HepG2 (cell line): ENCODE data around the gene C16orf89. TPM values are rescaled to one million over a fixed set of nuclear protein-coding genes. Genes with fewer than 3 reads are reported as not detected.

Experiments
- MIER3 ChIP-seq: IDR thresholded peaks from 2 replicates; pipeline ENCODE4 v1.6.1; 2016; ENCODE audit warnings: missing compliant biosample characterization, borderline replicate concordance
- PHF8 ChIP-seq: sonication (generic); formaldehyde crosslinking; IDR thresholded peaks from 2 replicates; pipeline ENCODE4 v1.5.0; 2020; ENCODE audit warnings: missing genetic modification reagents
- SYNCRIP ChIP-seq: fragments of 200-400 bp; formaldehyde crosslinking; IDR thresholded peaks from 2 replicates; pipeline ENCODE4 v1.6.1; 2018; ENCODE audit warnings: mild to moderate bottlenecking, low read depth, low read length; ENCODE audit not compliant: insufficient read depth
- TCF7L2 ChIP-seq: IDR thresholded peaks from 2 replicates; pipeline ENCODE4 v1.6.1; 2011; ENCODE audit warnings: mild to moderate bottlenecking, low read depth, low read length, moderate library complexity
- THAP11 ChIP-seq: IDR thresholded peaks from 2 replicates; pipeline ENCODE4 v1.6.1; 2016; ENCODE audit warnings: missing biosample characterization, missing genetic modification reagents
- ZNF567 ChIP-seq: sonication (generic); formaldehyde crosslinking; IDR thresholded peaks from 2 replicates; pipeline ENCODE4 v1.8.1; 2023; ENCODE audit warnings: mild to moderate bottlenecking, missing genetic modification reagents, borderline replicate concordance
- ZNF720 ChIP-seq: sonication (generic); formaldehyde crosslinking; IDR thresholded peaks from 2 replicates; pipeline ENCODE4 v1.4.0; 2020; ENCODE audit warnings: missing genetic modification reagents
- ZNF746 ChIP-seq: sonication (generic); formaldehyde crosslinking; IDR thresholded peaks from 2 replicates; pipeline ENCODE4 v1.8.0; 2022; ENCODE audit warnings: mild to moderate bottlenecking, missing genetic modification reagents
- ZNF788 ChIP-seq: sonication (generic); formaldehyde crosslinking; IDR thresholded peaks from 2 replicates; pipeline ENCODE4 v1.5.0; 2020; ENCODE audit warnings: mild to moderate bottlenecking, missing genetic modification reagents, borderline replicate concordance
- polyA plus RNA-seq, 8 experiments: library from polyadenylated mRNA; depleted of rRNA in 3 of 8; stranded (reverse) in 7 of 8; unstranded in 1 of 8; fragments of >200 nt; fragmentation: Illumina TruSeq in 4 of 8; extraction: Trizol in 4 of 8; gene quantifications; 2 replicates each; pipeline versions ENCODE4 v1.2.1 to v1.2.3, GENCODE V29; 2011 to 2016; ENCODE audit warnings: low read depth in 4 of 8, missing spikeins in 1 of 8, mixed read lengths in 1 of 8; ENCODE audit not compliant: insufficient read depth in 1 of 8
- total RNA-seq, 5 experiments: library from RNA; depleted of rRNA; stranded (reverse); fragments of >200 nt; fragmentation: Illumina TruSeq; extraction: Trizol; gene quantifications; 2 replicates each; pipeline ENCODE4 v1.2.3, GENCODE V29; 2016; ENCODE audit warnings: low read depth in 1 of 5
- TF ChIP-seq, protein P1 (sequence below): sonication (generic); formaldehyde crosslinking; IDR thresholded peaks from 2 replicates; pipeline ENCODE4 v1.4.0; 2020; ENCODE audit warnings: mild to moderate bottlenecking, missing genetic modification reagents
- TF ChIP-seq, protein P2 (sequence below): sonication (generic); formaldehyde crosslinking; conservative IDR thresholded peaks from 2 replicates; pipeline ENCODE4 v1.8.0; 2022; ENCODE audit warnings: mild to moderate bottlenecking, moderate library complexity, missing genetic modification reagents
- TF ChIP-seq, protein P3 (sequence below): sonication (generic); formaldehyde crosslinking; IDR thresholded peaks from 2 replicates; pipeline ENCODE4 v1.5.0; 2020; ENCODE audit warnings: mild to moderate bottlenecking, missing genetic modification reagents
- TF ChIP-seq, protein P4 (sequence below): sonication (generic); formaldehyde crosslinking; IDR thresholded peaks from 2 replicates; pipeline ENCODE4 v1.4.0; 2020; ENCODE audit warnings: missing genetic modification reagents, low read depth, mild to moderate bottlenecking, borderline replicate concordance

C16orf89 gene
- total and polyA plus RNA-seq, 2 of the 13 experiments (the other 11 are each of a cell fraction or from before 2014, with no cell fraction given) = 1.9 to 3.4 TPM

DNA sequence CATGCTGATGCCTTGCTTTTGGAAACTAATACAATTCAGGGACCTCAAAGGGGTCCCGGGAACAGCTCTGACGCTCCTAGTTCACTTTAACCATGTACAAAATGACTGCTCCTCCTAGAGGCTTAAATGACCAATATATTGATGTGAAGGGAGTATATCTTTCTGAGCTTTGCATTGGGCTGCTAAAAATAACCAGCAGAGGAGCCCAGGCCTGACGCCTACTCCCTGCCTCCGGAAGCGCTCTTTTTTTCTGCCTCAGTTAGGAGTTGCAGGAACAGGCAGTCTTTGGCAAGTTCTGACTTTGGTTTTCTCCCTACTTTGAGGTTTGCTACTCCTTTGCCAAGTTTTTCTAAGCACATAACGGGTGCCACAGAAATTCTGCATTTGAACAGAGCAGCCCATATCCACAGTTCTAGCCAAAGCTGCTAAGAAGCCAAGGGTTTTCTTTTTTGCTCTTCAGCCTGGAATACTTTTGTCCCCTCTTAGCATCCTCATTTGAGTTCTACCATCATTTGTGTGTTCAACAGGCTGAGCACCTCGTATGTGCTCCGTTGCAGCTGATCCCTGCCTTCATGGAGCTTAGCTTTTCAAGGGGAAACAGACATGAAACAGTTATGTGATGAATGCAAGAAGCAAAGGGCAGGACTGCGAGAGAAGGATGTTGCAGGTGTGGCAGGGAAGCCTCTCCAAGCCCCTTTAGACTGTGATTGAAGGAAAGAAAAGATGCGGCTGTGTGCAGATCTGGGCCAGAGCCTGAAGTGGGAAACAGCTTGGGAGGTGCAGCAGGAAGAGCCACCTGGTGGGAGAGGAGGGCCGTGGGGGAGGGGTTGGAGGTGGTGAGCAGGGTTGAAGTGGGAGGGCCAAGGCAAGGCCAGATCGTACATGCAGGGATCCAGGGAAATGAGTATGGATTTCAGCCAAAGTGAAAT is 29.3 kb downstream of the C16orf89 start (continued):
- TF ChIP-seq ZNF746 (CRISPR knock-in tag) (no peak; the same call in 1 of the 2 replicates), ZNF567 (0 out of 2 replicates have a peak, but pooled peaks have one; percentile 31), ZNF788 (CRISPR knock-in tag) (peak; percentile 33; the same call in 1 of the 2 replicates), THAP11 (CRISPR knock-in tag) (0 out of 2 replicates have a peak, but pooled peaks have one; percentile 6), PHF8 (CRISPR knock-in tag) (peak; percentile 32; the same call in 1 of the 2 replicates), MIER3 (CRISPR knock-in tag) (peak; percentile 3; the same call in 1 of the 2 replicates), TCF7L2 (no peak), SYNCRIP (no peak), ZNF720 (no peak)
- TF ChIP-seq, protein P1, sequence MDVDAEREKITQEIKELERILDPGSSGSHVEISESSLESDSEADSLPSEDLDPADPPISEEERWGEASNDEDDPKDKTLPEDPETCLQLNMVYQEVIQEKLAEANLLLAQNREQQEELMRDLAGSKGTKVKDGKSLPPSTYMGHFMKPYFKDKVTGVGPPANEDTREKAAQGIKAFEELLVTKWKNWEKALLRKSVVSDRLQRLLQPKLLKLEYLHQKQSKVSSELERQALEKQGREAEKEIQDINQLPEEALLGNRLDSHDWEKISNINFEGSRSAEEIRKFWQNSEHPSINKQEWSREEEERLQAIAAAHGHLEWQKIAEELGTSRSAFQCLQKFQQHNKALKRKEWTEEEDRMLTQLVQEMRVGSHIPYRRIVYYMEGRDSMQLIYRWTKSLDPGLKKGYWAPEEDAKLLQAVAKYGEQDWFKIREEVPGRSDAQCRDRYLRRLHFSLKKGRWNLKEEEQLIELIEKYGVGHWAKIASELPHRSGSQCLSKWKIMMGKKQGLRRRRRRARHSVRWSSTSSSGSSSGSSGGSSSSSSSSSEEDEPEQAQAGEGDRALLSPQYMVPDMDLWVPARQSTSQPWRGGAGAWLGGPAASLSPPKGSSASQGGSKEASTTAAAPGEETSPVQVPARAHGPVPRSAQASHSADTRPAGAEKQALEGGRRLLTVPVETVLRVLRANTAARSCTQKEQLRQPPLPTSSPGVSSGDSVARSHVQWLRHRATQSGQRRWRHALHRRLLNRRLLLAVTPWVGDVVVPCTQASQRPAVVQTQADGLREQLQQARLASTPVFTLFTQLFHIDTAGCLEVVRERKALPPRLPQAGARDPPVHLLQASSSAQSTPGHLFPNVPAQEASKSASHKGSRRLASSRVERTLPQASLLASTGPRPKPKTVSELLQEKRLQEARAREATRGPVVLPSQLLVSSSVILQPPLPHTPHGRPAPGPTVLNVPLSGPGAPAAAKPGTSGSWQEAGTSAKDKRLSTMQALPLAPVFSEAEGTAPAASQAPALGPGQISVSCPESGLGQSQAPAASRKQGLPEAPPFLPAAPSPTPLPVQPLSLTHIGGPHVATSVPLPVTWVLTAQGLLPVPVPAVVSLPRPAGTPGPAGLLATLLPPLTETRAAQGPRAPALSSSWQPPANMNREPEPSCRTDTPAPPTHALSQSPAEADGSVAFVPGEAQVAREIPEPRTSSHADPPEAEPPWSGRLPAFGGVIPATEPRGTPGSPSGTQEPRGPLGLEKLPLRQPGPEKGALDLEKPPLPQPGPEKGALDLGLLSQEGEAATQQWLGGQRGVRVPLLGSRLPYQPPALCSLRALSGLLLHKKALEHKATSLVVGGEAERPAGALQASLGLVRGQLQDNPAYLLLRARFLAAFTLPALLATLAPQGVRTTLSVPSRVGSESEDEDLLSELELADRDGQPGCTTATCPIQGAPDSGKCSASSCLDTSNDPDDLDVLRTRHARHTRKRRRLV (CRISPR knock-in tag) = no peak
- TF ChIP-seq, protein P2, sequence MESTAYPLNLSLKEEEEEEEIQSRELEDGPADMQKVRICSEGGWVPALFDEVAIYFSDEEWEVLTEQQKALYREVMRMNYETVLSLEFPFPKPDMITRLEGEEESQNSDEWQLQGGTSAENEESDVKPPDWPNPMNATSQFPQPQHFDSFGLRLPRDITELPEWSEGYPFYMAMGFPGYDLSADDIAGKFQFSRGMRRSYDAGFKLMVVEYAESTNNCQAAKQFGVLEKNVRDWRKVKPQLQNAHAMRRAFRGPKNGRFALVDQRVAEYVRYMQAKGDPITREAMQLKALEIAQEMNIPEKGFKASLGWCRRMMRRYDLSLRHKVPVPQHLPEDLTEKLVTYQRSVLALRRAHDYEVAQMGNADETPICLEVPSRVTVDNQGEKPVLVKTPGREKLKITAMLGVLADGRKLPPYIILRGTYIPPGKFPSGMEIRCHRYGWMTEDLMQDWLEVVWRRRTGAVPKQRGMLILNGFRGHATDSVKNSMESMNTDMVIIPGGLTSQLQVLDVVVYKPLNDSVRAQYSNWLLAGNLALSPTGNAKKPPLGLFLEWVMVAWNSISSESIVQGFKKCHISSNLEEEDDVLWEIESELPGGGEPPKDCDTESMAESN (CRISPR knock-in tag) = 0 out of 2 replicates have a peak, but pooled peaks have one; percentile 20
- TF ChIP-seq, protein P3, sequence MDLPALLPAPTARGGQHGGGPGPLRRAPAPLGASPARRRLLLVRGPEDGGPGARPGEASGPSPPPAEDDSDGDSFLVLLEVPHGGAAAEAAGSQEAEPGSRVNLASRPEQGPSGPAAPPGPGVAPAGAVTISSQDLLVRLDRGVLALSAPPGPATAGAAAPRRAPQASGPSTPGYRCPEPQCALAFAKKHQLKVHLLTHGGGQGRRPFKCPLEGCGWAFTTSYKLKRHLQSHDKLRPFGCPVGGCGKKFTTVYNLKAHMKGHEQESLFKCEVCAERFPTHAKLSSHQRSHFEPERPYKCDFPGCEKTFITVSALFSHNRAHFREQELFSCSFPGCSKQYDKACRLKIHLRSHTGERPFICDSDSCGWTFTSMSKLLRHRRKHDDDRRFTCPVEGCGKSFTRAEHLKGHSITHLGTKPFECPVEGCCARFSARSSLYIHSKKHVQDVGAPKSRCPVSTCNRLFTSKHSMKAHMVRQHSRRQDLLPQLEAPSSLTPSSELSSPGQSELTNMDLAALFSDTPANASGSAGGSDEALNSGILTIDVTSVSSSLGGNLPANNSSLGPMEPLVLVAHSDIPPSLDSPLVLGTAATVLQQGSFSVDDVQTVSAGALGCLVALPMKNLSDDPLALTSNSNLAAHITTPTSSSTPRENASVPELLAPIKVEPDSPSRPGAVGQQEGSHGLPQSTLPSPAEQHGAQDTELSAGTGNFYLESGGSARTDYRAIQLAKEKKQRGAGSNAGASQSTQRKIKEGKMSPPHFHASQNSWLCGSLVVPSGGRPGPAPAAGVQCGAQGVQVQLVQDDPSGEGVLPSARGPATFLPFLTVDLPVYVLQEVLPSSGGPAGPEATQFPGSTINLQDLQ = no peak
- TF ChIP-seq, protein P4, sequence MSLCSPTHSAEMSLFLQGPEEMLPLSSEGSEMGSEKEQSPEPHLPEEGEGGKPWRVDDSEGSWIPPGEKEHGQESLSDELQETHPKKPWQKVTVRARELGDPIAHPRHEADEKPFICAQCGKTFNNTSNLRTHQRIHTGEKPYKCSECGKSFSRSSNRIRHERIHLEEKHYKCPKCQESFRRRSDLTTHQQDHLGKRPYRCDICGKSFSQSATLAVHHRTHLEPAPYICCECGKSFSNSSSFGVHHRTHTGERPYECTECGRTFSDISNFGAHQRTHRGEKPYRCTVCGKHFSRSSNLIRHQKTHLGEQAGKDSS = no peak
